Stimulated activated CD8-positive, alpha-beta memory T cell treated with anti-CD3 and anti-CD28 coated beads, Interleukin-4, amount 100 ng/mL, for 24 hours (primary cell): ENCODE results near the gene LINC01488.

ENCODE experiments used
- DNase-seq: peaks from one replicate; pipeline ENCODE4 v3.0.0-alpha.2; 2020; ENCODE audit warnings: low read depth

The LINC01488 gene

GRCh38 chr11:69445131-69445470 lies 36.4 kb upstream of the LINC01488 start:
- DNase-seq, result no peak

- DNase-seq, result no peak
These were observed 35.4 kb upstream of the LINC01488 start for GRCh38 chr11:69446108-69446507.

- DNase-seq, result no peak
These were observed 33.7 kb upstream of the LINC01488 start for GRCh38 chr11:69447786-69448185.

- no peak for DNase-seq
These were observed 32.8 kb upstream of the LINC01488 start for GRCh38 chr11:69448471-69449284.

GRCh38 chr11:69449320-69450063 lies 32.0 kb upstream of the LINC01488 start:
- DNase-seq, result no peak

- DNase-seq, result no peak
These were observed 31.2 kb upstream of the LINC01488 start for GRCh38 chr11:69450064-69450856.

GRCh38 chr11:69450857-69451220 lies 30.6 kb upstream of the LINC01488 start:
- DNase-seq, result no peak

GRCh38 chr11:69451289-69451688 lies 30.2 kb upstream of the LINC01488 start:
- DNase-seq, result no peak

GRCh38 chr11:69452206-69452987 lies 29.1 kb upstream of the LINC01488 start:
- DNase-seq, result no peak

GRCh38 chr11:69453151-69453550 lies 28.3 kb upstream of the LINC01488 start:
- DNase-seq, result no peak

- no peak for DNase-seq
These were observed 27.4 kb upstream of the LINC01488 start for GRCh38 chr11:69454018-69454417.

- no peak for DNase-seq
These were observed 25.5 kb upstream of the LINC01488 start for GRCh38 chr11:69455969-69456368.

GRCh38 chr11:69456712-69457111 lies 24.8 kb upstream of the LINC01488 start:
- DNase-seq, result no peak

GRCh38 chr11:69459848-69460539 lies 21.5 kb upstream of the LINC01488 start:
- no peak for DNase-seq

GRCh38 chr11:69460540-69461257 lies 20.8 kb upstream of the LINC01488 start:
- no peak for DNase-seq

- no peak for DNase-seq
These were observed 20.0 kb upstream of the LINC01488 start for GRCh38 chr11:69461272-69461962.

- DNase-seq, result no peak
These were observed 19.1 kb upstream of the LINC01488 start for GRCh38 chr11:69462106-69462951.

- no peak for DNase-seq
These were observed 18.1 kb upstream of the LINC01488 start for GRCh38 chr11:69463181-69463994.
